ENCODE results near the gene TRIOBP.

The TRIOBP gene

DNA sequence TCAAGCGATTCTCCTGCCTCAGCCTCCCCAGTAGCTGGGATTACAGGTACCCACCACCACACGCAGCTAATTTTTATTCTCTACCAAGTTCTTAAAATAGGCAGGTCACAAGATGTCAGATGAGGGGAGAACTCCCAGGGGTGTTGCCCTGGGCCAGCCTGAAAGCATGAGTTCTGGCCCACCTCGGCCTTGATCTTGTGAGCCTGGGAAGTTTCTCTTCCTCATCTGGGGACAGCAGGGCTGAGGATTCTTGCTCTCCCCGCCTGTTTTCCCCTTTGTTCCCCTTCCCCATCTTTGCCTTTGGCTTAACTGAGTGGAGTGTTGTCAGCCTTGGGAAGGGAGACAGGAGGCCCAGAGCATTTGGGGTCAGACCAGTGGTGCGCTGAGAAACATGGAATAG lies 34.8 kb upstream of the TRIOBP start:
- ATAC-seq (ENCODE audit: low read depth) (no peak), DNase-seq (ENCODE audit: low spot score) (no peak)
- peaks cover 3% of the 10 kb centered on the region for H3K4me1 ChIP-seq (ENCODE audit: insufficient read depth, poor library complexity, severe bottlenecking)
- H3K27me3 ChIP-seq (ENCODE audit: insufficient read depth, poor library complexity, severe bottlenecking), result no peaks in the 10 kb centered on the region
- H3K27ac ChIP-seq (ENCODE audit: poor library complexity, severe bottlenecking), result no peak overlapping the region
- no peaks in the 10 kb centered on the region for H3K9me3 ChIP-seq (ENCODE audit: severe bottlenecking)
- TF ChIP-seq, protein P1, sequence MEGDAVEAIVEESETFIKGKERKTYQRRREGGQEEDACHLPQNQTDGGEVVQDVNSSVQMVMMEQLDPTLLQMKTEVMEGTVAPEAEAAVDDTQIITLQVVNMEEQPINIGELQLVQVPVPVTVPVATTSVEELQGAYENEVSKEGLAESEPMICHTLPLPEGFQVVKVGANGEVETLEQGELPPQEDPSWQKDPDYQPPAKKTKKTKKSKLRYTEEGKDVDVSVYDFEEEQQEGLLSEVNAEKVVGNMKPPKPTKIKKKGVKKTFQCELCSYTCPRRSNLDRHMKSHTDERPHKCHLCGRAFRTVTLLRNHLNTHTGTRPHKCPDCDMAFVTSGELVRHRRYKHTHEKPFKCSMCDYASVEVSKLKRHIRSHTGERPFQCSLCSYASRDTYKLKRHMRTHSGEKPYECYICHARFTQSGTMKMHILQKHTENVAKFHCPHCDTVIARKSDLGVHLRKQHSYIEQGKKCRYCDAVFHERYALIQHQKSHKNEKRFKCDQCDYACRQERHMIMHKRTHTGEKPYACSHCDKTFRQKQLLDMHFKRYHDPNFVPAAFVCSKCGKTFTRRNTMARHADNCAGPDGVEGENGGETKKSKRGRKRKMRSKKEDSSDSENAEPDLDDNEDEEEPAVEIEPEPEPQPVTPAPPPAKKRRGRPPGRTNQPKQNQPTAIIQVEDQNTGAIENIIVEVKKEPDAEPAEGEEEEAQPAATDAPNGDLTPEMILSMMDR (IDR thresholded peaks at IDR 0.05; ENCODE audit: poor library complexity, severe bottlenecking), result no peak
- no peak overlapping the region for H3K4me3 ChIP-seq (ENCODE audit: severe bottlenecking)
- peaks cover 13% of the 10 kb centered on the region for H3K36me3 ChIP-seq (ENCODE audit: low read depth)

DNA sequence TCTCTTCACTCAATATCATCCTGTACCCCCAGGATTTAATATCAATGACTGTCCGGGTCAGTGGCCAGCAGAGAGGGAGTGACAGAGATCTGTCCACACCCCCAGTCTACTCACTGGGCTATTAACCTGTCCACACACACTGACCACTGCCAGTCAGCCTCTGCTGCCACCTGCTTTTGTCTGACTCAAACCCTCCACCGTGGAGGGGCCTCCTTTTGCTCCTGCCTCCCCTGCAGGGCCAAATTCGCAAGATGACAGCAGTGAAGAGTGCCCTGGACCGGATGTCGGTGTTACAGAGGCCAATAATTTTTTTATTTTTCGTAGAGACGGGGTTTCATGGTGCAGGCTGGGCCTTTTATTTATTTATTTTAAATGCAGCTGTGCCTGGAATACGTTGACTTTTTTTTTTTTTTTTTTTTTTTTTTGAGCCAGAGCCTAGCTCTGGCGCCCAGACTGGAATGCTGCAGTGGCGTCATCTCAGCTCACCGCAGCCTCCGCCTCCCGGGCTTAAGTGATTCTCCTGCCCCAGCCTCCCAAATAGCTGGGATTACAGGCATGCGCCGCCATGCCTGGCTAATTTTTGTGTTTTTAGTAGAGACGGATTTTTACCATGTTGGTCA lies 33.2 kb upstream of the TRIOBP start:
- TF ChIP-seq, protein P1 (IDR thresholded peaks at IDR 0.05; ENCODE audit: poor library complexity, severe bottlenecking), result no peak
- Histone ChIP-seq H3K4me3 (ENCODE audit: severe bottlenecking) (no peak overlapping the region), H3K36me3 (ENCODE audit: low read depth) (peaks cover 14% of the 10 kb centered on the region), H3K27me3 (ENCODE audit: insufficient read depth, poor library complexity, severe bottlenecking) (no peaks in the 10 kb centered on the region), H3K9me3 (ENCODE audit: severe bottlenecking) (no peaks in the 10 kb centered on the region), H3K4me1 (ENCODE audit: insufficient read depth, poor library complexity, severe bottlenecking) (peaks cover 3% of the 10 kb centered on the region), H3K27ac (ENCODE audit: poor library complexity, severe bottlenecking) (no peak overlapping the region)
- ATAC-seq (ENCODE audit: low read depth) (no peak), DNase-seq (ENCODE audit: low spot score) (no peak)

DNA sequence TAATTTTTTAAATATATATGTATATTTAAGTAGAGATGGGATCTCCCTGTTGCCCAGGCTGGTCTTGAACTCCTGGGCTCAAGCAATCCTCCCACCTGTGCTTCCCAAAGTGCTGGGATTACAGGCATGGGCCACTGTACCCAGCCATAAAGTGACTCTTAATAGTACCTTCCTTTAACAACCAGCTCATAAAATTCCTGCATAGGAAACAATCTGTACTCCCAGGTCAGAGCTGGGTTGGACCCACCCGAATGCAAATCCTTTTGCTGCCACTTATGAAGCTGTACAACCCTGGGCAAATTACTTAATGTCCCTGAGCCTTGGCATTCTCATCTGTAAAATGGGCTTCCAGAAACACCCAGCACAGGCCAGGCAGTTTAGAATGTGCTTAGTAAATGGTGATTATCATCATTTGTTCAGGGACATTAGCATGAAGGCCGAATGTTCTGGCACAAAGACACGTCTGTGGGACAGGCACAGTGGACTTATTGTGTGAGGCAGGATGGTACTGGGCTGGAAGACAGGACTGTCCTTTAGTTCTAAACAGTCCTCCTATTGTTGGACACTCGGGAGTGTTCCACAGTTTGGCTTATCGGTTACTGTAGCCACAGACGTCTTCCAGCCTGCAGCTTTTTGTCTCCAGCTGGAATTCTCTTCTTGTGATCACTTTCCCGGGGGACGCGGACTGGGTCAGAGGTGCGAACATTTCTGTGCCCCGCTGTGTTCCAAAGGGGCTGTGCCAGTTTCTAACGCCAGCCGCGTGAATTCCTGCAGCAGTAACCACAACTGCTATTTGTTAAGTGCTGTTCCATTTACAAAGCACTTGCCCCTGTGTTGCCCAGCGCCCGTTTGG lies 32.4 kb upstream of the TRIOBP start:
- Histone ChIP-seq H3K4me3 (ENCODE audit: severe bottlenecking) (no peak overlapping the region), H3K27ac (ENCODE audit: poor library complexity, severe bottlenecking) (no peak overlapping the region), H3K9me3 (ENCODE audit: severe bottlenecking) (no peaks in the 10 kb centered on the region), H3K4me1 (ENCODE audit: insufficient read depth, poor library complexity, severe bottlenecking) (peaks cover 3% of the 10 kb centered on the region), H3K36me3 (ENCODE audit: low read depth) (peaks cover 14% of the 10 kb centered on the region), H3K27me3 (ENCODE audit: insufficient read depth, poor library complexity, severe bottlenecking) (no peaks in the 10 kb centered on the region)
- TF ChIP-seq, protein P1 (IDR thresholded peaks at IDR 0.05; ENCODE audit: poor library complexity, severe bottlenecking), result no peak
- ATAC-seq (ENCODE audit: low read depth), result no peak
- DNase-seq (ENCODE audit: low spot score), result no peak

DNA sequence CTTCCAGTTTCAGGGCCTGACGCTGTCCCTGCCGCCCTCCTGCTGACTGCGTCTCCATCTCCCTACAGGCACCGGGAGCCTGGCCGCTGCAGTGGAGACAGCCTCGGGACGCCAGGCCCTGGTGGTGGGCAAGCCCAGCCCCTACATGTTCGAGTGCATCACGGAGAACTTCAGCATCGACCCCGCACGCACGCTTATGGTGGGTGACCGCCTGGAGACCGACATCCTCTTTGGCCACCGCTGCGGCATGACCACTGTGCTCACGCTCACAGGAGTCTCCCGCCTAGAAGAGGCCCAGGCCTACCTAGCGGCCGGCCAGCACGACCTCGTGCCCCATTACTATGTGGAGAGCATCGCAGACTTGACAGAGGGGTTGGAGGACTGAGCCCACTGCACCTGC lies 31.4 kb upstream of the TRIOBP start:
- TF ChIP-seq, protein P1 (IDR thresholded peaks at IDR 0.05; ENCODE audit: poor library complexity, severe bottlenecking), result no peak

DNA sequence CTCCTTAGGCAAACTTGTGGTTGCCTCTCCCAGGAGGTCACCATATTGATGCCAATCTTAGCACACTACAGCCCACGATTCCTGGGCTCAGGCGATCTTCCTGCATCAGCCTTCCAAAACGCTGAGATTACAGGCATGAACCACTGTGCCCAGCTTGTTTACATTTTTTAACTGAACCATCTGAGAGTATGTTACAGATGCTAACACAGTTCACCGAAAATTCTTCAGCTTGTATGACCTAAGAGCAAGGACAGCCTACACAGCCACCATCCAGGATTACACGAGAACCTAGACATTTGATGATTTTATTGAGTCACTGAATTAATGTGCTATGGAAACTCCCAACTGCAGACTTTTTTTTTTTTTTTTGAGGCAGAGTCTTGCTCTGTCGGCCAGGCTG lies 27.3 kb upstream of the TRIOBP start:
- no peak for DNase-seq (ENCODE audit: low spot score)
- no peak overlapping the region for H3K27ac ChIP-seq (ENCODE audit: poor library complexity, severe bottlenecking)

More for the DNA sequence above, 31.4 kb upstream of the TRIOBP start:
- Histone ChIP-seq H3K36me3 (ENCODE audit: low read depth) (peaks cover 14% of the 10 kb centered on the region), H3K4me1 (ENCODE audit: insufficient read depth, poor library complexity, severe bottlenecking) (no peaks in the 10 kb centered on the region), H3K27ac (ENCODE audit: poor library complexity, severe bottlenecking) (no peak overlapping the region), H3K27me3 (ENCODE audit: insufficient read depth, poor library complexity, severe bottlenecking) (no peaks in the 10 kb centered on the region), H3K9me3 (ENCODE audit: severe bottlenecking) (no peaks in the 10 kb centered on the region), H3K4me3 (ENCODE audit: severe bottlenecking) (no peak overlapping the region)
- no peak for ATAC-seq (ENCODE audit: low read depth)
- DNase-seq (ENCODE audit: low spot score), result no peak

More for the DNA sequence above, 27.3 kb upstream of the TRIOBP start:
- Histone ChIP-seq H3K9me3 (ENCODE audit: severe bottlenecking) (no peaks in the 10 kb centered on the region), H3K4me3 (ENCODE audit: severe bottlenecking) (no peak overlapping the region), H3K36me3 (ENCODE audit: low read depth) (peaks cover 14% of the 10 kb centered on the region), H3K27me3 (ENCODE audit: insufficient read depth, poor library complexity, severe bottlenecking) (no peaks in the 10 kb centered on the region), H3K4me1 (ENCODE audit: insufficient read depth, poor library complexity, severe bottlenecking) (peaks cover 2% of the 10 kb centered on the region)
- no peak for ATAC-seq (ENCODE audit: low read depth)
- TF ChIP-seq, protein P1 (IDR thresholded peaks at IDR 0.05; ENCODE audit: poor library complexity, severe bottlenecking), result no peak

Measured in RWPE2 (cell line).